ENCODE results near the gene TOE1. TPM values are rescaled to one million over a fixed set of nuclear protein-coding genes. Genes with fewer than 3 reads are reported as not detected.

Gene TOE1
- polyA plus RNA-seq, 12 donors = 5.5 to 10.5 (median 7.0) TPM; not detected in 1

DNA sequence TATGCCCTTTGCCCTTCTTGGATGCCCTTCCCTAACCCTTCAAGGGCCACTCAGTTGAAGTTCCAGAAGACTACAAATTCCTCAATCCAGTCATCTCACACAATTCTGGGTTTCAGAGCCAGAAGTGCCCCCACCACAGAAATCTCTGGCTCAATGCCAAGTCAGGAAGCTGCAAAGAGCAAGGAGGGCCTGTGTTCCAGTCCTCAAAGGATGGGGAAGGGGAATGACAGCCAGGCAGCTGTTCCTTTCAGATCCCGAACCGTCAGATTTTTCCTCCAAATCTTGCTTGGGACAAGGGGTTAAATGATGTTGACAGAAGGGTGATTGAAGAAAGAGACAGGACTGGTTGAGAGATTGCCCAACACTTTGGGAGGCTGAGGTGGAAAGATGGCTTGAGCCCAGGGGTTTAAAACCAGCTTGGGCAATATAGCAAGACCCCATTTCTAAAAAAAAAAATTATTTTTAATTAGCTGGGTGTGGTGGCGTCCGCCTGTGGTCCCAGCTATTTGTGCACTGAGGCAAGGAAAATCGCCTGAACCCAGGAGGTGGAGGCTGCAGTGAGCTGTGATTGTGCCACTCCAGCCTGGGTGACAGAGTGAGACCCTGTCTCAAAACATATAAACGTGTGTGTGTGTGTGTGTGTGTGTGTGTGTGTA is 14.0 kb upstream of the TOE1 start:
- no peak for DNase-seq

DNA sequence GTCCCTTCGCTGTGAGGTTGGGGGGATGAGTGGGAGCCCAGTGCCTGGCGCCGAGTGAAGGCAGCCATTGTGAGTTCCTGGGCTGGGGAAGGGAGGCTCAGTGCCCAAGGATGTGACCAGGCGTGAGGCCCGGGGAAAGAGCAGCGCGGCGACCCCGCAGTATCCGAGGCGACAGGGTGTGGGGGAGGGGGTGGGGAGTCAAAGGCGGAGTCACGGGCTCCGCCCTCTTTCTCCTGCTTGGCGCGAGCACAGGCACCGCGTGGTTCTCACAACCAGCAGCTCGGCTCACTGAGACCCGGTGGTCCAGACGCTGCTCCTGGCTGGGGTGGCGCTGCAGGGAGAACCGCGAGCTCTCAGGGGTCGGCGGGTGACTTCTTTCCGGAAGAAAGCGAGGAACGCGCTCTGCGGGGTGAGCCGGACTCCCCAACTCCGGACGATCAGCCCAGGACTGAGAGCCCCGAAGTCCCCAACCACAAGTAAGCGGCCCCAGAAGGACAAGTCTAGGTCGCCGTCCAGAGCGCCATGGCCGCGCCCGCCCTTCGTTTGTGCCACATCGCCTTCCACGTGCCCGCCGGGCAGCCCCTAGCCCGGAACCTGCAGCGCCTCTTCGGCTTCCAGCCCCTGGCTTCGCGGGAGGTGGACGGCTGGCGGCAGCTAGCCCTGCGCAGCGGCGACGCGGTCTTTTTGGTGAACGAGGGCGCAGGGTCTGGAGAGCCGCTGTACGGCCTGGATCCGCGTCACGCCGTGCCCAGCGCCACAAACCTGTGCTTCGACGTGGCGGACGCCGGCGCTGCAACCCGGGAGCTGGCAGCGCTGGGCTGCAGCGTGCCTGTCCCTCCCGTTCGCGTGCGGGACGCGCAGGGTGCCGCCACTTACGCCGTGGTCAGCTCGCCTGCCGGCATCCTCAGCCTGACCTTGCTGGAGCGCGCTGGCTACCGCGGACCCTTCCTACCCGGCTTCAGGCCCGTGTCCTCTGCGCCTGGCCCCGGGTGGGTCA is 13.0 kb upstream of the TOE1 start, which contains the start of gene HPDL:
TSS of gene HPDL (plus strand) at position 269 of the 997 bp plus-strand sequence. CDS start at position 523, 254 bp downstream.
- peak; percentile 78 for DNase-seq

DNA sequence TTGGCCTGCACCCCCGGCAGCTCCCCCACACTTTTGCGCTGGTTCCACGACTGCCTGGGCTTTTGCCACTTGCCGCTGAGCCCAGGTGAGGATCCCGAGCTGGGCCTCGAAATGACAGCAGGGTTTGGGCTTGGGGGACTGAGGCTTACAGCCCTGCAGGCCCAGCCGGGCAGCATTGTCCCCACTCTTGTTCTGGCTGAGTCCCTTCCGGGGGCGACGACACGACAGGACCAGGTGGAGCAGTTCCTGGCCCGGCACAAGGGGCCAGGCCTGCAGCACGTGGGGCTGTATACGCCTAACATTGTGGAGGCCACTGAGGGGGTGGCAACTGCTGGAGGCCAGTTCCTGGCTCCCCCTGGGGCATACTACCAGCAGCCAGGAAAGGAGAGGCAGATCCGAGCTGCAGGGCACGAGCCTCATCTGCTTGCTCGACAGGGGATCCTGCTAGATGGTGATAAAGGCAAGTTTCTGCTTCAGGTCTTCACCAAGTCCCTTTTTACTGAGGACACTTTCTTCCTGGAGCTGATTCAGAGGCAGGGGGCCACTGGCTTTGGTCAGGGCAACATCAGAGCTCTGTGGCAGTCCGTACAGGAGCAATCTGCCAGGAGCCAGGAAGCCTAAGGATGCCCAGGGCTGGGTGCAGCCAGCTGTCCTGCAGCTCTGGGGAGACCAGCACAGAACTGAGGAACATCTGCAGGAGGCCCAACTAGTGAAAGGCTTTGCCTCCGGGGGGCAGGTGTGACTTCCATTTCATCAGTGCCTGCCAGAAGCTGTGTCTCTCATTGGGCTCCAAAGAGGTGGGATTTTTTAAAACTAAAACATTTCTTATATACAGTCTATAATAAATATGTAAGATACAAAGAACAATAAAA is 12.1 kb upstream of the TOE1 start:
- DNase-seq = peak; percentile 7

DNA sequence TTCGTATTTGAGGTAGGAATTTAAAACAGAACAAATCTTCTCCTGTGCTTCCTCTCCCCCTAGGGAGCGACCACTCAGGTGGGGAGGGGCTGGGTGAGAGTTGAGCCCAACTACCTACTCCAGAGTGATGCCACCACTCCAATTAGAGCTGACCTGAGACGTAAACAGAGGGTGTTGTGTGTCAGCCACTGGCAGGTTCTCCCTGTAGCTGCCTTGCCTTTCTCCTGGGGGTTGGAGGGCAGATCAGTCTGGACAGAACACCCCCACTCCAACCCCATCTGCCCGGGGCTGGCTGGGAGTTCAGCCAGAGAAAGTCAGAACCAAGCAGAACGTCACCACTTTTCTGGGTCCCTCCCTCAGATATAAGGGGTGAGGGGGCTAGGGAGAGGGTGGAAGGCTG is 11.3 kb upstream of the TOE1 start:
- no peak for DNase-seq

DNA sequence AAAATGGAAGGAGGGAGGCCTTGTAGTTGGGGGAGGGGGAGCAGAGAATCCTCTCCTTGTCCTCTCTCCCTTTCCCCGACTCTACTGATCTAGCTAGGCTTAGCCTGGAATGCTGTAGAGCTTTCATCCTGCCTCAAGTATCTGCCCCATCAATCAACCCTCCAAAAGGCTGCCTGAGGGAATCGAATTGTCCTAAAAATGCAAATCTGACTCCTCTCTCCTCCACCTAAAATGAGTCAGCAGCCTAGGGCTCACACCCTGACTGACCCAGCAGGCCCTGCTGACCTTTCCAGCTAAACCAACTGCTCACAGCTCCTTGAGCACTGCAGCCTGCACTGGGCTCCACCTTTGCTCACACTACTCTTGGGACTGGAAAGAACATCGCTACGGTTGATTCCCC is 10.5 kb upstream of the TOE1 start:
- DNase-seq = no peak

DNA sequence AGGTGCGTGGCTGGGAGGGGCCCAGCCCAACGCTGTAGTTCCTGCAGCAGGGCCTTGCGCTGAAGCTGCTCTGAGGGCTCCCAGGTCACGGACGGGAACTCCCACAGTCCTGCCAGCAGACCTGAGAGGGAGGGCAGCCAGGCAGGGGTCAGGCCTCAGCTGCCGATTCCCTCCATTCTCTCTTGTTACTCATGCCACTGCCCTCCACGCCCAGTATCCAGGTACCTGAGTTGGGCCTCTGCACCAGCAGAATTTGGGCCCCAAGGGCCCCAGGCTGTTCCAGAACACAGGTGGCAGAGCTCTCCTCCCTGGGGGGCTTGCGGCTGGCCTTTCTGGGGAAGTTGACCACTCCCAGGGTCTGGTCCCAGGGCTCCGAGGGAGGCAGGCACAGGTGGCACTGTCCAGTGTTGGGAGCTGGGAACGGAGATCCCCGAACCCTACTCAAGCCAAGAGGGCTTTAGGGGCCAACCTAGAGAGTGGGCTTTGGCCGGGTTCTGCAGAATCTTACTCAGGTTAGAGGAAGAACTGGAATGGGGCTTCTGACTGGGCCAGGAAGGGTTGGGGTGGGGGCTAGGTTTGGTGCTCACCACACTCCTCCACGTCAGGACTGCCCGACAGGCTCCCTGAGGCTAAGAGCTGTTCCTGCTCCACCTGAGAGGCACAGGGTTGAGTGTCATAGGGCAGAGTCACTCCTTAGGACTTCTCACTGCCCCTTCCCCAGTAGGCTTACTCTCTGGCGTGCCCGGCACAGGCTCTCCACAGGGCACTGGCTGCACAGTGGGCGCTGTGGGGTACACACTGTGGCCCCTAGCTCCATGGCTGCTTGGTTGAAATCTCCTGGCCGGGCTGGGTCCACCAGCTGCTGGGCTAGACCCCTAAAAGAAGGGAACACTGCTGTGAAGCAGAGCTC is 8.3 kb upstream of the TOE1 start:
- DNase-seq = no peak

DNA sequence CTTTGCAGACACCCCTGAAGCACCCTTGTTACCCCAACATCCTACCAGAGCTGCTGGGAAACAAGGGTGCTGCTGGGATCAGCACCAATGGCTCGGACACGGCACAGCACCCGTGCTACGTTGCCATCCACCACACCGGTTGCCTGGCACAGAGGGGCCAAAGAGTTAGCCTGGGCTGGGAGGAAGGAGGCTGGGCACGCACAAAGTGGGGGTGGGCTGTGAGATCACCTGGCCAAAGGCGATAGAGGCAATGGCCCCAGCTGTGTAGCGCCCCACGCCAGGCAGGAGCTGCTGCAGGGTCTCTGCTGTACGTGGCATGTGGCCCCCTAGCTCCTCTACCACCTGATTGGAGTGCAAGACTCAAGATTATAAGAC is 7.6 kb upstream of the TOE1 start:
- DNase-seq = no peak

DNA sequence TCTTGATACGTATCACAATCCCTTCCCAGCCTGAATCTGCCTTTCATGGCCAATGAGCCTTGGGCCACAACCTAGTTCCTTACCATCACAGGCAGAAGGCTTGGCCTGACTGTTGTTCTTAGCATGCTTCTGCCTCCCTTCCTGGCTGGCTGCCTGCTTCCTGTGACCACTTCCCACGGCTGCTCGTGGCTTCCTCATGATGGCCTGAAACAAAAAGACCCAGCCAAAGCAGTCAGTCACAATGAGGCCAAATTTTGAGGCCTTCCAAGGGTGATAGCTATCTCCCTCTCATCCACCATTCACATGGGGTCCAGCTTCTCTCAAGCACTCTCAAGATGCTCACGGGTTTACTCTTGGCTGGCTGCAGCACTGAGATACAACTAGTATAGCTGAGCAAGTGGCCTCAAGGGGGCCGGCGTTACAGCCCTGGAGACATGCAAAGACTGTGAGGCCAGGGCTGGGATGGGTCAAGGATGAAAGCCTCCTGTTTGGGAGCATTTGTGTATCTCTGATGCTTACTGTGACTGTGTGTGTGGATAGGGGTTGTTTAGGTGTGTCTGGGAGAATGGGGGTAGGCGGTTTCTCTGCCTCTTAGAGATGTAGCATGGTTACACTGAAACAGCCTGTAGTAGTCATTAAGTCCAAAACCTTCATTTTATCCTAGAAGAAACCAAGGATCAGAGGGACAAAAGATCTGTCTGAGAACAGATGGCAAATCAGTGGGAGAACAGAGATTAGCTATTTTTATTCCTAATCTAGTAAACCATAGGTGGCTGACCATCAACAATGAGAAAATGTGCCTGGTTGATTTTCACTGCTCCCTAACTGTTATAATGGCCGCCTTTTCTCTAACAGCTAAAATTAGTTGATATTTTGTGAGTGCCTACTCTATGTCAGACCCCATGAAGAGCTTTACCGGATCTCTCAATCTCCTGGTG is 5.4 kb upstream of the TOE1 start:
- no peak for DNase-seq

DNA sequence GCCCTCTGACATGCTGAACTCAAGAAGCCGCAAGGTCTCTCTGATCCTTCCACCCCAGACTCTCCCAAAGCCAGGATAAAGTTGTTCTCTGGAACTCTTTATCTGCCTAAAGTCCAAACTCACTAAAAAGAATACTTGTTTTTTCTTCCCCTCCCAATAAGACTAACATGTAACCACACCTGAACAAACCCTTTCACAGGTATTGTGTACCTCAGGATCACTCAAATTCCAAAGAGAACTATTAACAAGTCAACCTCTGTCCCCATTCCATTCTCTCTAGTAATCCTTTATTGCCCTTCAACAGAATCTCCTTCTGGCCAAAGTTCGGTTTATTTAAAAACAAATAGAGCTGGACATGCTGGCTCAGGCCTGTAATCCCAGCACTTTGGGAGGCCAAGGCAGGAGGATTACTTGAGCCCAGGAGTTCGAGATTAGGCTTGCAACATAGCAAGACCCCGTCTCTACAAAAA is 4.1 kb upstream of the TOE1 start:
- no peak for DNase-seq

DNA sequence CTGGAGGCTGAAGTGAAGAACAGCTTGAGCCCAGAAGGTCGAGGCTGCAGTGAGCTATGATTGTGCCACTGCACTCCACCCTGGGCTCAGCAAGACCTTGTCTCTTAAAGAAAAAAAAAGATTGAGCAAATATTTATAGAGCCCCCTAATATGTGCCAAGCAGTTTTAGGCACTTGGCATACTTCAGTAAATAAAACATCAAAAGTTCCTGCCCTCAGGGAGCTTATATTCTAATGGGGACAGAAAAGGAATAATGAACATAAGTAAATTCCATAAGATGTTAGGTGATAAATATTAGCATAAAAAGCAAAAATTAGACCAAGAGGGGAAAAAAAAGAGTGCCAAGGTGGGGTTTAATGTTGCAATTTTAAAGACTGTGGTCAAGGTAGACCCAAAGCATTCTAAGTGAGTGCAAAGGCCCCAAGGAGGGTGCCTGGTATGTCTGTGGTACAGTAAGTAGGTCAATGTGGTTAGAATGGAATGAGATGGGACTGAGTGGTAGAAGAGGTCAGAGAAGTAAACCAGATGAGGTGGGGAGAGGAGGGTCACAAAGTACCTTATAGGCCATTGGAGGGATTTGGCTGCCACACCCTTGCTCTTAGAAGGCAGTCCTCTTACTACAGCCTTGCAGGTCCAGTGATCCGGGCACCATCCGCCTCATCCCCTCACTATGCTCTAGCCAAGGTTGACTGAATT is 2.2 kb upstream of the TOE1 start:
- no peak for DNase-seq

DNA sequence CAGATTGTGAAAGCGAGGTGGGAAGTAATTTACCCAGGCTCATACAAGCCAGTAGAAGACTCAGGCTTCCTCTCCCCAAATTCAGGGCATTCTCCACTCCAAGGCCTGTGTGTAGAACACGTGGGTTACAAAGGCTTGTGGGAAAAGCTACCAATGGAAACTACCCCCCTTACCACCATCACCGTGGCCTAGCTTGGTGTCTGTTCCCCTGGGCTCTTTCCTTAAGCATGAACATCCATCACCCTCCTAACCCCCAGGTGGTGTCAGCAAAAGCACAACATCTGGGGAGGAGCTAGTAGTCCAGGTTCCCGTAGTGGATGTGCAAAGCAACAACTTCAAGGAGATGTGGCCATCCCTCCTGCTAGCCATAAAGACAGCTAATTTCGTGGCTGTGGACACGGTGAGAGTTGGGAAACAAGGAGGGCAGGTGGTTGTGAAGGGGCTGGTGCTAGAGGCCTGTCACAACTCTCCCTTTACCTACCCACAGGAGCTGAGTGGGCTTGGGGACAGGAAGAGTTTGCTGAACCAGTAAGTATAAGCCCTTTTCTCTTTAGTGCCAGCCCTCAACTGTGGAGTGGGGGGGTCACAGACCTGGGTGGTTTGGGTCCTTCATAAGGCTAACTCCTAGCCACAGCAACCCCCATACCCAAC is 971 bp downstream of the TOE1 start:
- no peak for DNase-seq

DNA sequence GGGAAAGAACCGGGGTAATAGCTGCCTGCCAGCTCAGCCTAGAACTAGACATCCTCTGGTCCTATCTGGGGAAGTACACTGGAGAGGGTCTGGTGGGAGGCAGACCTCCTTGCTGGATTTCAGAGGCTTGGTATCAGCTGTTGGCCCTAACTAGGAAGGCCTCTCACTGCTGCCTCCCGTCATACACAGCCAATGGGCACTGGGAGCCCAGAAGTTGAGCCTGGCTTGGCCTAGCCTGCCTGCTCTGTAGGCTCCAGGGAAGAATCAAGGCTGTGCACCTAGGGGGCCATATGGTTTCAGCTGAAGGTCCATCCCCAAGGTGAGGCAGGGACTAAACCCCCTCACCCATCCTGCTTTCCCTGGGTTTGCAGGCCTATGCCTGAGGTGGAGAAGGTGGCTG is 4.5 kb downstream of the TOE1 start:
- DNase-seq = no peak

DNA sequence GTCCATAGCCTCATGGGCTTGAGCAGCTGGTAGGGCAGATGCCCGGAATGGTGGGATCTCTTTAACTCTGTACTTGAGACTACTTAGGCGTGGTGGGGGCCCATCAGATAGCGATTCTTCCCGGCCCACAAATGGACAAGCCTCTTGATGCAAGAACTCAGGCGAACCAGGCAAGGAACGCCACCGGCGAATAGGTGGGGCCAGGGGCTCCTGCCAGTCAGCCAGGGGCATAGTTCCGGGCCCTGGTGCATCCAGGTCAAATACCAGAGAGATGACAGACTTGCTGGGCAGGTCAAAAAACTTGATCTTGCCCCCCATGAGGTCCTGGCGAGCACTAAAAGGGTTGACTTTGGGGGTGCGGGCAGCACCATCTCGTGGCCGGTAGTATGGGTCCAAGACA is 5.0 kb downstream of the TOE1 start:
- no peak for DNase-seq

DNA sequence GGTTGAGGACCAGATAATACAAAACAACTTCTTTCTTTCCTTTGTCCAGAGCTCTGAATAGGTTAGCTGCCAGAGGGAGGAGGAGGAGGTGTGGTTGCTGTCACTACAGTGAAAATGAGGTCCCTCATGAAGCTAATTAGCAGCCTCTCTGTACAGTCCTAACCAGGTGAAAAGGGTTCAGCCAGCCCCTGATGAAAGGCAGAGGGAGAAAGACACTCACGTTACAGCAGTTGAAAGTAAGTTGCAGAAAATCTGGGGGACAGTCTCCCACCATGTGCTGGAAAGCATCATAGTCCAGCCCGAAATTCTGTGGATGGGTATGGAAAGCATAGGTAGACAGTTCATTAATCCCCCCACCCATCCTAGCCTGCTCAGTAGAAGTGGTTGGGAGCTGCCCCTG is 6.5 kb downstream of the TOE1 start:
- no peak for DNase-seq

DNA sequence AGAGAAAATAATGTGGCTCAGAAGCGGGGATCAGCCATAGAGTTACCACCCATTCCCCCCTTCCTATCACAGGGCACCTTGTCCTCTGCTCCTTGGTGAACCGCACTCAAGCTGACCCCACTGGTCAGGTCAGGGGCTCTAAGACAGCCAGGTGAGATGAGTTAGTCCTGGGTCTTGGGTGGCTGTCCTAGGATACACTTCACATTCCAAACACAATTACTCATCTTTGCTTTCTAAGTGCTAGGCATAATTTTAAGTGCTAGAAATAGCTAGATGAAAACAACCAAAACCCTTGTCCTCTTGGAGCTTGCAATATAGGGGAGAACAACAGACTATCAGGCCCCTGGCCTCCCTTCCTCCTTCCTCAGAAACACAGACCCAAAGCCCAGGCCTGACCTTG is 8.1 kb downstream of the TOE1 start:
- DNase-seq = no peak

DNA sequence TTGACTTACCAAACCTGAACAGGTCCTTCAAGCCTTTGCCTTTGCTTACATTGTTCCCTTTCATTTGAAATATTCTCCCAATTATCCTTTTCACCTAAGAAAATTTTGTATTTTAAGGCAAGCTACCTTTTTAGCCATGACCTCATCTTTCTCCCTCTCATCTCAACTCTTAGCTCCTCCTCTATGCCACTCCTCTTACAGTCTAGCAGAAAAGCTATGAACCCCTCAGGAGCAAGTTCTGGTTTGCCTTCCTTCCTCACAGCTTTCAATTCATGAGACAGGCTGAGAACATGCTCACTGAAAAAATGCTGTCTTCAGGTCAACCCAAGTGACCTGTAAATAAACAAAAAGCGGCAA is 8.6 kb downstream of the TOE1 start:
- no peak for DNase-seq

DNA sequence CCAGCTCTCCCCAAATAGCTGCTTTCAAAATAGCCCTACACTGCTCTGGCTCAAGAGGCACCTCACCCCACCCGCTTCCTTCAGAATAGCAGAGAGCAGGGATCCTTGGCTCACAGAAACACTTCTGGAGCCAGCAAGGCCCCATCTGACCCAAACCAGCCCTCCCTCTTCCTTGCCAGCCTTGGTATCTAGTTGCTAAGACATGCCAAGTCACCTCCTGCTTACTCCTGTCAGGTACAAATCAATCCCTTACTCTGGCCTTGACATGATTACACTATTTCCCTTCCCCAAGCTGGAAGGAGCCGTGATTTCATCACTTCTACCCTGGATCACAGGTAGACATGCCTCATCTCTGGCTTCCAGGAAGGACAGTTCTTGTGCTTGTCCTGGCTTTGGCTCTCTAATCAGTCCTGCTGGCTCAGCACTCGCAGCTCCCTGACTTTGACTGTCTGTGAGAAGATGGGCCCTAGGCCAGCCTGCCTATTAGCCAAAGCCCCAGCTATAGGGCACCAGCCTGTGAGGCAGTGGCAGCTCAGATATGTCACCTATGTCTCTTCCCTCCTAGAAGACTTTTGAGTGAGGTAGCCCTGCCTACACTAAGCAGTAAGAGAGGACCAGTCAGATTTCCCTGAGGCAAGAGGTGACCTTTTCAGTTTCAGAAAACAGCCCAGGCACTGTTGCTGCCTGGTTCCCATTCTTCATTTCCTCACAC is 9.2 kb downstream of the TOE1 start:
- no peak for DNase-seq

DNA sequence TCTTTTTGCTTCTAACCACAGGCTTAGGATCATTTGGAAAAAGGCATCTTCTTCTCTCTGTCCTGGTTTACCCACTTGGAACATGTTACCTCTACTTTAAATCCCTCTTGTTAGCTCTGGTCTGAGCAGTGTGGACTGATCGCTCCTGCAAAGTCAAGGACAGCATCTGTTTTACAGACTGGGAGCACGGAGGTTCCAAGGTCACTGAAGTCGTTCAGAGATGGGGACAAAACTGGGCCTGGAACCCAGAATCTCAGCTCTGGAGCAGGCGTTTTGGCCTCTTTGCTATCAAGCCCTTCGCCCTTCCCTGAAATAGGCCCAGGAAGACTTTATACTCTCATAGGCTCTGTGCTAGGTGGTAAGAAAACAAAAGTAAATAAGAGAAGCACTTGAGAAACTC is 11.5 kb downstream of the TOE1 start:
- DNase-seq = no peak
